ENCODE measurements around the gene TMEM35B. TPM values are rescaled to one million over a fixed set of nuclear protein-coding genes. Genes with fewer than 3 reads are reported as not detected.
A peak's percentile ranks its signal among the peaks of the same experiment; 100 is the strongest.
"Not testable (repeated sequence)": the region's sequence is repeated elsewhere in the genome, so short reads cannot be mapped to it uniquely, and the experiment has no call there.

The TMEM35B gene
- total and polyA plus RNA-seq, 2 donors (not counting 1 experiment from before 2014, with no cell fraction given), result 36.0 to 45.0 TPM

DNA sequence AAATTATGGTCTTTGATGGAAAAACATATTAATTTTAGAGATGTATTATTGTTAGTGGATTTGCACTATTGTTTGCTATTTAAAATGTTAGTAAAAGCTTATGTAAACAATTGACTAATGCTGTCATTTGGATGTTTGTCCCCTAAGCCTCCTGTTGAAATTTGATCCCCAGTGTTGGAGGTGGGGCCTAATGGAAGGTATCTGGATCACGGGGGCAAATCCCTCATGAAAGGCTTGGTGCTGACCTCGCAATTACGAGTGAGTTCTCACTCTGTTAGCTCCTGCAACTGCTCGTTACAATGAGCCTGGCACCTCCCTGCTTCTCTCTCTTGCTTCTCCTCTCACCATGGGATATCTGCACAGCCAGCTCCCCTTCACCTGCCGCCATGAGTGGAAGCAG, 14.3 kb downstream of the TMEM35B start:
- H3K79me2 ChIP-seq (ENCODE audit: control insufficient read depth, insufficient read depth, low read length), result no peaks in the 10 kb centered on the region
- H3K27me3 ChIP-seq (ENCODE audit: control insufficient read depth, insufficient read depth, low read length), result no peaks in the 10 kb centered on the region
- H4K20me1 ChIP-seq (ENCODE audit: control insufficient read depth, extremely low read depth, insufficient read depth, low read length), result no peaks in the 10 kb centered on the region
- no peak overlapping the region for H3K4me2 ChIP-seq (ENCODE audit: extremely low read depth, insufficient read depth, low read length)
- TF ChIP-seq CTCF (conservative IDR thresholded peaks at IDR 0.05 in 1 of 2, IDR thresholded peaks at IDR 0.05 in 1 of 2; ENCODE audit: low read depth in 1 of 2, low read length in 2 of 2), result no peak
- TF ChIP-seq EZH2 (IDR thresholded peaks at IDR 0.05; ENCODE audit: low read length, missing control alignments), result no peak
- H3K4me1 ChIP-seq (ENCODE audit: control insufficient read depth, extremely low read depth, insufficient read depth, low read length), result no peaks in the 10 kb centered on the region
- H3K4me3 ChIP-seq (replicated peaks in 1 of 4; ENCODE audit: control extremely low read depth in 1 of 4, insufficient read depth in 1 of 4, low read depth in 3 of 4, low read length in 4 of 4), result no peak overlapping the region
- no peak overlapping the region for H2AFZ ChIP-seq (ENCODE audit: low read length)
- no peaks in the 10 kb centered on the region for H3K9me3 ChIP-seq (ENCODE audit: control insufficient read depth, insufficient read depth, low read depth, low read length)
- no peaks in the 10 kb centered on the region for H3K36me3 ChIP-seq (ENCODE audit: control insufficient read depth, insufficient read depth, low read length)
- H3K9ac ChIP-seq (ENCODE audit: insufficient read depth, low read length), result no peak overlapping the region
- H3K27ac ChIP-seq (ENCODE audit: insufficient read depth, low read length), result no peak overlapping the region
- DNase-seq (ENCODE audit: low read depth in 2 of 2), result no peak

DNA sequence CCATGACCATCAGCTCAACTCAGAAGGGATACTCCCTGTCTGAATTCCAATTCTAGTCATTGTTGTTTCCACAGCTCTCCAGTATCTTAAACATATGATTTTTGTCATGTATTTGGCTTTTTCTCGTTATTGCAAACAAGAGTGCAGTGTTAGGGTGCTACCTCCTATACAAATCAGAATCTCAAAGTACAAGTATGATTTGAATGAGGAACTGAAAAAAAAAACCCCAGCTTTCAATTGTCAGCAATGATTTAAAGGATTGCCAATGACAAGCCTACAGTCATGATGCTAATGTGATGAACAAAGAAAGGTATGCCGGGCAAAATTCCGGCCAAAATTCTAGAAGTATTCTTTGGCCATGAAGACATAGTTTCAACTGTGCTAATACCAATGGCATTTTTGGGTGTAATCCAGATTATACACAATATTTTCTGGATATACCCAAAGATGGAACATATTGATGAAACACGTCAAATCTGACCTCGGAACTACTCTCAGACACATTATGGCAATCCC, 14.9 kb downstream of the TMEM35B start:
- H3K4me2 ChIP-seq (ENCODE audit: extremely low read depth, insufficient read depth, low read length), result no peak overlapping the region

DNA sequence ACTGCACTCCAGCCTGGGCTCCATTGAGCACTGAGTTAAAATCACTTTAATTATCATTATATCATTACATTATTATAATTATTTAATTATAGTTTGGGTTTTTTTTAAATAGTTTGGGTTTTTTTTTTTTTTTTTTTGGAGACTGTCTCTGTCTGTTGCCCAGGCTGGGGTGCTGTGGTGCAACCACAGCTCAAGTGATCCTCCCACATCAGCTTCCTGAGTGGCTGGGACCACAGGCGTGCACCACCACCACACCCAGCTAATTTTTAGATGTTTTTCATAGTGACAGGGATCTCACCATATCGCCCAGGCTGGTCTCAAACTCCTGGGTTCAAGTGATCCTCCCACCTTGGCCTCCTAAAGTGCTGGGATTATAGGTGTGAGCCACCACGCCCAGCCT, 16.9 kb downstream of the TMEM35B start:
- DNase-seq (ENCODE audit: low read depth in 2 of 2); H3K4me1 ChIP-seq (ENCODE audit: control insufficient read depth, extremely low read depth, insufficient read depth, low read length); H3K36me3 ChIP-seq (ENCODE audit: control insufficient read depth, insufficient read depth, low read length); H3K27me3 ChIP-seq (ENCODE audit: control insufficient read depth, insufficient read depth, low read length); H3K4me2 ChIP-seq (ENCODE audit: extremely low read depth, insufficient read depth, low read length); H4K20me1 ChIP-seq (ENCODE audit: control insufficient read depth, extremely low read depth, insufficient read depth, low read length); H2AFZ ChIP-seq (ENCODE audit: low read length); H3K4me3 ChIP-seq (replicated peaks in 1 of 4; ENCODE audit: control extremely low read depth in 1 of 4, insufficient read depth in 1 of 4, low read depth in 3 of 4, low read length in 4 of 4); H3K9ac ChIP-seq (ENCODE audit: insufficient read depth, low read length); H3K9me3 ChIP-seq (ENCODE audit: control insufficient read depth, insufficient read depth, low read depth, low read length); H3K27ac ChIP-seq (ENCODE audit: insufficient read depth, low read length); H3K79me2 ChIP-seq (ENCODE audit: control insufficient read depth, insufficient read depth, low read length): not testable (repeated sequence)

More for the DNA sequence above, 14.9 kb downstream of the TMEM35B start:
- Histone ChIP-seq H4K20me1 (ENCODE audit: control insufficient read depth, extremely low read depth, insufficient read depth, low read length) (no peaks in the 10 kb centered on the region), H3K36me3 (ENCODE audit: control insufficient read depth, insufficient read depth, low read length) (no peaks in the 10 kb centered on the region), H3K9me3 (ENCODE audit: control insufficient read depth, insufficient read depth, low read depth, low read length) (no peaks in the 10 kb centered on the region), H3K79me2 (ENCODE audit: control insufficient read depth, insufficient read depth, low read length) (no peaks in the 10 kb centered on the region), H2AFZ (ENCODE audit: low read length) (no peak overlapping the region), H3K4me1 (ENCODE audit: control insufficient read depth, extremely low read depth, insufficient read depth, low read length) (no peaks in the 10 kb centered on the region), H3K4me3 (replicated peaks in 1 of 4; ENCODE audit: control extremely low read depth in 1 of 4, insufficient read depth in 1 of 4, low read depth in 3 of 4, low read length in 4 of 4) (no peak overlapping the region), H3K9ac (ENCODE audit: insufficient read depth, low read length) (no peak overlapping the region), H3K27me3 (ENCODE audit: control insufficient read depth, insufficient read depth, low read length) (no peaks in the 10 kb centered on the region), H3K27ac (ENCODE audit: insufficient read depth, low read length) (no peak overlapping the region)
- no peak for TF ChIP-seq CTCF (conservative IDR thresholded peaks at IDR 0.05 in 1 of 2, IDR thresholded peaks at IDR 0.05 in 1 of 2; ENCODE audit: low read depth in 1 of 2, low read length in 2 of 2)
- TF ChIP-seq EZH2 (IDR thresholded peaks at IDR 0.05; ENCODE audit: low read length, missing control alignments), result no peak
- peak in 1 of 2 donors; percentile 65 for DNase-seq (ENCODE audit: low read depth in 2 of 2)

DNA sequence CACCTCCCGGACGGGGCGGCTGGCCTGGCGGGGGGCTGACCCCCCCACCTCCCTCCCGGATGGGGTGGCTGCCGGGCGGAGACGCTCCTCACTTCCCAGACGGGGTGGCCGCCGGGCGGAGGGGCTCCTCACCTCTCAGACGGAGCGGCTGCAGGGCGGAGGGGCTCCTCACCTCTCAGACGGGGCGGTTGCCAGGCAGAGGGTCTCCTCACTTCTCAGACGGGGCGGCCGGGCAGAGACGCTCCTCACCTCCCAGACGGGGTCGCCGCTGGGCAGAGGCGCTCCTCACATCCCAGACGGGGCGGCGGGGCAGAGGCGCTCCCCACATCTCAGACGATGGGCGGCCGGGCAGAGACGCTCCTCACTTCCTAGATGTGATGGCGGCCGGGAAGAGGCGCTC, 17.5 kb downstream of the TMEM35B start:
- H3K9me3 ChIP-seq (ENCODE audit: control insufficient read depth, insufficient read depth, low read depth, low read length); H3K27me3 ChIP-seq (ENCODE audit: control insufficient read depth, insufficient read depth, low read length): not testable (repeated sequence)

More for the DNA sequence above, 17.5 kb downstream of the TMEM35B start:
- not testable (repeated sequence) for H2AFZ ChIP-seq (ENCODE audit: low read length); H3K27ac ChIP-seq (ENCODE audit: insufficient read depth, low read length); H3K36me3 ChIP-seq (ENCODE audit: control insufficient read depth, insufficient read depth, low read length); H3K4me3 ChIP-seq (replicated peaks in 1 of 4; ENCODE audit: control extremely low read depth in 1 of 4, insufficient read depth in 1 of 4, low read depth in 3 of 4, low read length in 4 of 4); H3K4me1 ChIP-seq (ENCODE audit: control insufficient read depth, extremely low read depth, insufficient read depth, low read length); H3K9ac ChIP-seq (ENCODE audit: insufficient read depth, low read length); H4K20me1 ChIP-seq (ENCODE audit: control insufficient read depth, extremely low read depth, insufficient read depth, low read length); H3K79me2 ChIP-seq (ENCODE audit: control insufficient read depth, insufficient read depth, low read length); H3K4me2 ChIP-seq (ENCODE audit: extremely low read depth, insufficient read depth, low read length); DNase-seq (ENCODE audit: low read depth in 2 of 2)
